Embryonic facial prominence (tissue), 1 donor: ENCODE data around the gene KCNJ18.
"Not testable (repeated sequence)": the region's sequence is repeated elsewhere in the genome, so short reads cannot be mapped to it uniquely, and the experiment has no call there.

ENCODE experiments used
- DNase-seq: peaks from one replicate; pipeline ENCODE4 v3.0.0-alpha.2; 2016; ENCODE audit errors: extremely low spot score

The KCNJ18 gene

GRCh38 chr17:21691883-21692703, at the start of gene KCNJ18:
Gene KCNJ18, plus strand, starts transcription at chr17:21692523. Its CDS starts 10,264 bp downstream, at chr17:21702787.
- not testable (repeated sequence) for DNase-seq

- DNase-seq: not testable (repeated sequence)
Measured at GRCh38 chr17:21648125-21648524, 44.2 kb upstream of the KCNJ18 start.

- not testable (repeated sequence) for DNase-seq
Measured at GRCh38 chr17:21650043-21650442, 42.3 kb upstream of the KCNJ18 start.

- not testable (repeated sequence) for DNase-seq
Measured at GRCh38 chr17:21652049-21652448, 40.3 kb upstream of the KCNJ18 start.

- not testable (repeated sequence) for DNase-seq
Measured at GRCh38 chr17:21653211-21653610, 39.1 kb upstream of the KCNJ18 start.

- DNase-seq: not testable (repeated sequence)
Measured at GRCh38 chr17:21656518-21657309, 35.6 kb upstream of the KCNJ18 start.

- not testable (repeated sequence) for DNase-seq
Measured at GRCh38 chr17:21659635-21660034, 32.7 kb upstream of the KCNJ18 start.

- DNase-seq: not testable (repeated sequence)
Measured at GRCh38 chr17:21661455-21661854, 30.9 kb upstream of the KCNJ18 start.

- not testable (repeated sequence) for DNase-seq
Measured at GRCh38 chr17:21663166-21663565, 29.2 kb upstream of the KCNJ18 start.

- not testable (repeated sequence) for DNase-seq
Measured at GRCh38 chr17:21663614-21664474, 28.5 kb upstream of the KCNJ18 start.

- DNase-seq: not testable (repeated sequence)
Measured at GRCh38 chr17:21665171-21665570, 27.2 kb upstream of the KCNJ18 start.

GRCh38 chr17:21665935-21666493, 26.3 kb upstream of the KCNJ18 start:
- not testable (repeated sequence) for DNase-seq

GRCh38 chr17:21666711-21667412, 25.5 kb upstream of the KCNJ18 start:
- DNase-seq: not testable (repeated sequence)

- not testable (repeated sequence) for DNase-seq
Measured at GRCh38 chr17:21667413-21668117, 24.8 kb upstream of the KCNJ18 start.

- DNase-seq: not testable (repeated sequence)
Measured at GRCh38 chr17:21668118-21668488, 24.2 kb upstream of the KCNJ18 start.

- DNase-seq: not testable (repeated sequence)
Measured at GRCh38 chr17:21668746-21669508, 23.4 kb upstream of the KCNJ18 start.

GRCh38 chr17:21669616-21670360, 22.5 kb upstream of the KCNJ18 start:
- not testable (repeated sequence) for DNase-seq

- not testable (repeated sequence) for DNase-seq
Measured at GRCh38 chr17:21670361-21671155, 21.8 kb upstream of the KCNJ18 start.
